ENCODE measurements around the gene GNPTAB. TPM values are rescaled to one million over a fixed set of nuclear protein-coding genes. Genes with fewer than 3 reads are reported as not detected.

Gene GNPTAB
- total RNA-seq, 1 donor from 2014 or later: 47.6 TPM

- no peak for TF ChIP-seq CTCF (IDR thresholded peaks at IDR 0.05; ENCODE audit: unreplicated experiment)
- Mint-ChIP-seq H3K27me3 (ENCODE audit: unreplicated experiment) (no peaks in the 10 kb centered on the region), H3K36me3 (ENCODE audit: low read depth, unreplicated experiment) (no peaks in the 10 kb centered on the region), H3K4me3 (ENCODE audit: unreplicated experiment) (no peak overlapping the region), H3K27ac (ENCODE audit: unreplicated experiment) (no peak overlapping the region), H3K4me1 (ENCODE audit: unreplicated experiment) (no peaks in the 10 kb centered on the region), H3K9me3 (ENCODE audit: unreplicated experiment) (no peaks in the 10 kb centered on the region)
- DNase-seq (ENCODE audit: low spot score): no peak
Observed at GRCh38 chr12:101720118-101720517, 110.6 kb downstream of the GNPTAB start.

DNA sequence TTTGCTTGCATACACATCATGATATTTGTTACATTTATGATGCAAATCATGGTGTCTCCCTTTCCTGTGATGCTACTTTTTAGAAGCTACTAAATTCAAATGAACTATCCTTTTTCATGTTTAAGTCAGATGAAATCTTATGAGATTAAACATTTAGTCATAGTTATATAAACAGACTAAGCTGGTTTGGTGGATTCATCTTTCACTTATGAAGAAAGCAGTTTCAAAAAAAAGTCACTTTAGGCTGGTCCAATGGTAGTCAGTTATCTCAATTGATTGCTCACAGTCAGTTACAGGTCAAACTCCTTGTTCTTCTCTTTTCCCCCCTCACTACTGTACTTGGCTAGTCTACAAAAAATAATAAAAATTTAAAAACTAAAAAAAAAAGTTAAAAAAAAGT, 111.2 kb downstream of the GNPTAB start:
- Mint-ChIP-seq H3K36me3 (ENCODE audit: low read depth, unreplicated experiment) (no peaks in the 10 kb centered on the region), H3K4me3 (ENCODE audit: unreplicated experiment) (no peak overlapping the region), H3K4me1 (ENCODE audit: unreplicated experiment) (no peaks in the 10 kb centered on the region), H3K27me3 (ENCODE audit: unreplicated experiment) (no peaks in the 10 kb centered on the region), H3K27ac (ENCODE audit: unreplicated experiment) (no peak overlapping the region), H3K9me3 (ENCODE audit: unreplicated experiment) (no peaks in the 10 kb centered on the region)
- no peak for TF ChIP-seq CTCF (IDR thresholded peaks at IDR 0.05; ENCODE audit: unreplicated experiment)
- DNase-seq (ENCODE audit: low spot score): no peak

GRCh38 chr12:101714877-101715444, 115.8 kb downstream of the GNPTAB start:
- Mint-ChIP-seq H3K27ac (ENCODE audit: unreplicated experiment) (no peak overlapping the region), H3K4me3 (ENCODE audit: unreplicated experiment) (no peak overlapping the region), H3K27me3 (ENCODE audit: unreplicated experiment) (no peaks in the 10 kb centered on the region), H3K36me3 (ENCODE audit: low read depth, unreplicated experiment) (no peaks in the 10 kb centered on the region), H3K4me1 (ENCODE audit: unreplicated experiment) (no peaks in the 10 kb centered on the region), H3K9me3 (ENCODE audit: unreplicated experiment) (no peaks in the 10 kb centered on the region)
- DNase-seq (ENCODE audit: low spot score): no peak
- TF ChIP-seq CTCF (IDR thresholded peaks at IDR 0.05; ENCODE audit: unreplicated experiment): no peak

DNA sequence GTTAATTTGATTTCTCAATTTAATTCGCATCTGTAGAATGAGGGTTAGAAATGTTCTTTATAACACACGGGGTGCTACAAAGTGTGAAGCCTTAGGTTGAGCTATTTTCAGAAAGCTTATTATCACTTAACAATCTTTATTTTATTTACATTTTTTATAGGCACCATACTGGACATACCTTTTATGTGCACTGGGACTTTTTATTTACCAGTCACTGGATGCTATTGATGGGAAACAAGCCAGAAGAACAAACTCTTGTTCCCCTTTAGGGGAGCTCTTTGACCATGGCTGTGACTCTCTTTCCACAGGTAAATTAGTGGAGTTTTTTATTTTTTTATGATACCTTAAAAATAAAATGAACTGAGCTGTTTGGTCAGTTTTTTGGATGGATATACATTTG, 116.8 kb downstream of the GNPTAB start:
- no peaks in the 10 kb centered on the region for H3K9me3 Mint-ChIP-seq (ENCODE audit: unreplicated experiment)
- H3K27me3 Mint-ChIP-seq (ENCODE audit: unreplicated experiment): no peaks in the 10 kb centered on the region
- H3K4me1 Mint-ChIP-seq (ENCODE audit: unreplicated experiment): peaks cover 4% of the 10 kb centered on the region
- no peak for DNase-seq (ENCODE audit: low spot score)
- H3K36me3 Mint-ChIP-seq (ENCODE audit: low read depth, unreplicated experiment): no peaks in the 10 kb centered on the region
- no peak for TF ChIP-seq CTCF (IDR thresholded peaks at IDR 0.05; ENCODE audit: unreplicated experiment)
- no peak overlapping the region for H3K27ac Mint-ChIP-seq (ENCODE audit: unreplicated experiment)
- no peak overlapping the region for H3K4me3 Mint-ChIP-seq (ENCODE audit: unreplicated experiment)

- no peak for DNase-seq (ENCODE audit: low spot score)
- Mint-ChIP-seq H3K27ac (ENCODE audit: unreplicated experiment) (no peak overlapping the region), H3K9me3 (ENCODE audit: unreplicated experiment) (no peaks in the 10 kb centered on the region), H3K27me3 (ENCODE audit: unreplicated experiment) (no peaks in the 10 kb centered on the region), H3K36me3 (ENCODE audit: low read depth, unreplicated experiment) (no peaks in the 10 kb centered on the region), H3K4me1 (ENCODE audit: unreplicated experiment) (peaks cover 4% of the 10 kb centered on the region), H3K4me3 (ENCODE audit: unreplicated experiment) (no peak overlapping the region)
- no peak for TF ChIP-seq CTCF (IDR thresholded peaks at IDR 0.05; ENCODE audit: unreplicated experiment)
Observed at GRCh38 chr12:101713059-101713682, 117.6 kb downstream of the GNPTAB start.

Data from endothelial cell (in vitro differentiated cells).